HG03095 (cell line): Measurements from ENCODE around the gene SLC37A1.

ENCODE experiments used
- ATAC-seq: cut with Tn5 transposase; IDR thresholded peaks from one replicate; pipeline ENCODE4 v1.9.1; 2021; ENCODE audit warnings: moderate library complexity; ENCODE audit not compliant: unreplicated experiment

Gene SLC37A1

GRCh38 chr21:42542196-42542595, 28.5 kb downstream of the SLC37A1 start:
- no peak for ATAC-seq

GRCh38 chr21:42542596-42542995, 28.9 kb downstream of the SLC37A1 start:
- ATAC-seq: no peak

- ATAC-seq: no peak
Observed at GRCh38 chr21:42543106-42543847, 29.6 kb downstream of the SLC37A1 start.

- ATAC-seq: no peak
Observed at GRCh38 chr21:42544544-42544943, 30.9 kb downstream of the SLC37A1 start.

GRCh38 chr21:42545317-42545716, 31.7 kb downstream of the SLC37A1 start:
- no peak for ATAC-seq

- no peak for ATAC-seq
Observed at GRCh38 chr21:42545745-42546144, 32.1 kb downstream of the SLC37A1 start.

GRCh38 chr21:42546433-42546832, 32.8 kb downstream of the SLC37A1 start:
- no peak for ATAC-seq

GRCh38 chr21:42547001-42547905, 33.6 kb downstream of the SLC37A1 start:
- ATAC-seq: no peak

GRCh38 chr21:42547906-42548365, 34.3 kb downstream of the SLC37A1 start:
- ATAC-seq: no peak

GRCh38 chr21:42548687-42549406, 35.2 kb downstream of the SLC37A1 start:
- ATAC-seq: no peak

- no peak for ATAC-seq
Observed at GRCh38 chr21:42550817-42551216, 37.2 kb downstream of the SLC37A1 start.

GRCh38 chr21:42552407-42553336, 39.0 kb downstream of the SLC37A1 start:
- no peak for ATAC-seq

- ATAC-seq: no peak
Observed at GRCh38 chr21:42553435-42553834, 39.8 kb downstream of the SLC37A1 start.

- ATAC-seq: no peak
Observed at GRCh38 chr21:42554251-42554961, 40.8 kb downstream of the SLC37A1 start.

GRCh38 chr21:42555756-42556438, 42.2 kb downstream of the SLC37A1 start:
- no peak for ATAC-seq

GRCh38 chr21:42556476-42556875, 42.8 kb downstream of the SLC37A1 start:
- ATAC-seq: no peak

GRCh38 chr21:42556960-42557359, 43.3 kb downstream of the SLC37A1 start:
- ATAC-seq: no peak

GRCh38 chr21:42557420-42557819, 43.8 kb downstream of the SLC37A1 start:
- ATAC-seq: no peak

- no peak for ATAC-seq
Observed at GRCh38 chr21:42558368-42558767, 44.7 kb downstream of the SLC37A1 start.
